HCT116 (cell line): ENCODE measurements around the gene MINDY4. TPM values are rescaled to one million over a fixed set of nuclear protein-coding genes. Genes with fewer than 3 reads are reported as not detected.

Experiments
- ATAC-seq: fragments of 200-7000 bp; cut with Tn5 transposase; 2 replicates; pipeline ENCODE4 v1.9.1; 2020; ENCODE audit warnings: mild to moderate bottlenecking, moderate library complexity
- BruUV-seq: library from RNA; stranded (reverse); fragments of 400-500 nt; replicated peaks from 2 replicates; lab custom pipeline; 2021; lab: Mats Ljungman, UMichigan
- CTCF ChIA-PET: fragments of 300-600 bp; sonication (Branson Sonifier 250); formaldehyde crosslinking; loops from one replicate; lab custom pipeline; 2021; ENCODE audit warnings: antibody characterized with exemption; lab: Charles Lee
- POLR2A ChIA-PET: fragments of 300-600, 350-600 bp; sonication (Branson Sonifier 250); formaldehyde crosslinking; loops from one replicate; lab custom pipeline; 2021; ENCODE audit warnings: antibody characterized with exemption; lab: Charles Lee
- RAD21 ChIA-PET, 2 experiments: fragments of 300-600 bp; sonication (Branson Sonifier 250); formaldehyde crosslinking; loops; one replicate each; lab custom pipeline; 2023; ENCODE audit warnings: low total read pairs in 2 of 2; ENCODE audit not compliant: uncharacterized antibody in 2 of 2, unreplicated experiment in 2 of 2, low non-redundant PET in 1 of 2; lab: Charles Lee
- DNase-seq: peaks from one replicate; pipeline ENCODE4 v3.0.0-alpha.2; 2010; ENCODE audit warnings: low read depth, low spot score
- H2AFZ ChIP-seq: fragments of 200-600 bp; shearing (Covaris generic), sonication (generic); 2 replicates; pipeline ENCODE4 v1.6.1; 2017; ENCODE audit warnings: low read depth, mixed run types, mixed read lengths, antibody characterized with exemption, low read length; ENCODE audit not compliant: poor library complexity, severe bottlenecking
- H3K27ac ChIP-seq: 2 replicates; pipeline ENCODE4 v1.5.1; 2012; ENCODE audit warnings: low read depth, low read length
- H3K27me3 ChIP-seq: fragments of 200-600 bp; sonication (generic); 2 replicates; pipeline ENCODE4 v1.6.1; 2016; ENCODE audit warnings: mixed run types, low read length, mixed read lengths; ENCODE audit not compliant: insufficient read depth
- H3K36me3 ChIP-seq, 2 experiments: fragments of 200-500 bp in 1 of 2; fragments of 200-600 bp in 1 of 2; sonication (Bioruptor generic) in 1 of 2; sonication (generic) in 1 of 2; 2 replicates each; pipeline versions ENCODE4 v1.5.1 to v1.6.1; 2014 to 2016; ENCODE audit warnings: low read length in 2 of 2, inconsistent platforms in 1 of 2, mixed read lengths in 1 of 2, mixed run types in 1 of 2; ENCODE audit not compliant: insufficient read depth in 2 of 2, control insufficient read depth in 1 of 2
- H3K4me1 ChIP-seq, 2 experiments: fragments of 200-600 bp in 1 of 2; sonication (generic) in 1 of 2; 2 replicates each; pipeline versions ENCODE4 v1.5.1 to v1.6.1; 2012 to 2017; ENCODE audit warnings: low read length in 2 of 2, inconsistent platforms in 1 of 2, mild to moderate bottlenecking in 1 of 2, mixed read lengths in 1 of 2, mixed run types in 1 of 2, moderate library complexity in 1 of 2; ENCODE audit not compliant: insufficient read depth in 2 of 2, control insufficient read depth in 1 of 2
- H3K4me2 ChIP-seq: fragments of 200-600 bp; sonication (generic); 2 replicates; pipeline ENCODE4 v1.6.1; 2017; ENCODE audit warnings: mixed run types, low read length, mixed read lengths
- H3K4me3 ChIP-seq, 2 experiments: fragments of 200-600 bp in 1 of 2; sonication (generic) in 1 of 2; replicated peaks in 1 of 2; 2 replicates each; pipeline ENCODE4 v1.5.1; 2011 to 2016; ENCODE audit warnings: low read length in 2 of 2, control low read depth in 1 of 2, low read depth in 1 of 2, mild to moderate bottlenecking in 1 of 2, mixed read lengths in 1 of 2, mixed run types in 1 of 2
- H3K79me2 ChIP-seq: fragments of 200-600 bp; sonication (generic); 2 replicates; pipeline ENCODE4 v1.6.1; 2017; ENCODE audit warnings: mild to moderate bottlenecking, mixed run types, low read length, moderate library complexity, mixed read lengths; ENCODE audit not compliant: insufficient read depth
- H3K9ac ChIP-seq: fragments of 200-600 bp; sonication (generic); 2 replicates; pipeline ENCODE4 v1.6.1; 2016; ENCODE audit warnings: low read length, mixed read lengths
- H3K9me2 ChIP-seq: fragments of 200-600 bp; sonication (generic), shearing (Covaris generic); 2 replicates; pipeline ENCODE4 v1.6.1; 2017; ENCODE audit warnings: mixed run types, mild to moderate bottlenecking, moderate library complexity; ENCODE audit not compliant: insufficient read depth
- H3K9me3 ChIP-seq, 2 experiments: fragments of 200-500 bp in 1 of 2; fragments of 200-600 bp in 1 of 2; sonication (Bioruptor generic) in 1 of 2; sonication (generic) in 1 of 2; 2 replicates each; pipeline ENCODE4 v1.6.1; 2014 to 2017; ENCODE audit warnings: low read length in 2 of 2, mixed read lengths in 2 of 2, inconsistent platforms in 1 of 2, low read depth in 1 of 2, mild to moderate bottlenecking in 1 of 2, mixed run types in 1 of 2, moderate library complexity in 1 of 2; ENCODE audit not compliant: control insufficient read depth in 1 of 2, insufficient read depth in 1 of 2
- H4K20me1 ChIP-seq: fragments of 200-600 bp; sonication (generic), shearing (Covaris generic); 2 replicates; pipeline ENCODE4 v1.6.1; 2017; ENCODE audit warnings: mixed run types, mild to moderate bottlenecking, moderate library complexity; ENCODE audit not compliant: insufficient read depth
- CBX3 ChIP-seq: IDR thresholded peaks from 2 replicates; pipeline ENCODE4 v1.6.1; 2012; ENCODE audit warnings: low read depth
- CEBPB ChIP-seq: IDR thresholded peaks from 2 replicates; pipeline ENCODE4 v1.6.1; 2012; ENCODE audit warnings: low read depth
- ELF1 ChIP-seq: IDR thresholded peaks from 2 replicates; pipeline ENCODE4 v1.6.1; 2012; ENCODE audit warnings: low read depth, borderline replicate concordance
- EZH2 ChIP-seq: fragments of 200-600 bp; sonication (generic); IDR thresholded peaks from 2 replicates; pipeline ENCODE4 v1.6.1; 2017; ENCODE audit warnings: antibody characterized with exemption, mixed run types
- FOSL1 ChIP-seq: IDR thresholded peaks from 2 replicates; pipeline ENCODE4 v1.6.1; 2012; ENCODE audit warnings: low read depth
- JUND ChIP-seq: IDR thresholded peaks from 2 replicates; pipeline ENCODE4 v1.6.1; 2012
- MAX ChIP-seq: IDR thresholded peaks from 2 replicates; pipeline ENCODE4 v1.6.1; 2012
- POLR2AphosphoS5 ChIP-seq: IDR thresholded peaks from 2 replicates; pipeline ENCODE4 v1.6.1; 2011; ENCODE audit warnings: mild to moderate bottlenecking, low read depth, low read length, moderate library complexity
- RAD21 ChIP-seq: IDR thresholded peaks from 2 replicates; pipeline ENCODE4 v1.6.1; 2012; ENCODE audit warnings: low read depth, mild to moderate bottlenecking
- REST ChIP-seq: IDR thresholded peaks from 2 replicates; pipeline ENCODE4 v1.6.1; 2012; ENCODE audit warnings: low read depth
- SIN3A ChIP-seq: IDR thresholded peaks from 2 replicates; pipeline ENCODE4 v1.6.1; 2012; ENCODE audit warnings: low read depth
- SP1 ChIP-seq: IDR thresholded peaks from 2 replicates; pipeline ENCODE4 v1.6.1; 2012; ENCODE audit warnings: low read depth
- SRF ChIP-seq: IDR thresholded peaks from 2 replicates; pipeline ENCODE4 v1.6.1; 2012; ENCODE audit warnings: low read depth
- TCF7L2 ChIP-seq: IDR thresholded peaks from 2 replicates; pipeline ENCODE4 v1.7.0; 2011; ENCODE audit warnings: borderline replicate concordance, inconsistent platforms; ENCODE audit not compliant: insufficient read depth, insufficient read length; ENCODE audit errors: extremely low read depth
- YY1 ChIP-seq: IDR thresholded peaks from 2 replicates; pipeline ENCODE4 v1.6.1; 2011; ENCODE audit warnings: low read length, low read depth, moderate library complexity, mild to moderate bottlenecking; ENCODE audit not compliant: insufficient replicate concordance; ENCODE audit errors: extremely low read depth
- ZBTB33 ChIP-seq: IDR thresholded peaks from 2 replicates; pipeline ENCODE4 v1.6.1; 2011; ENCODE audit warnings: mild to moderate bottlenecking, low read length, moderate library complexity; ENCODE audit not compliant: insufficient replicate concordance; ENCODE audit errors: extremely low read depth
- ZFX ChIP-seq: fragments of 450-650 bp; IDR thresholded peaks from 2 replicates; pipeline ENCODE4 v1.6.1; 2017
- ZNF274 ChIP-seq: fragments of 200-500 bp; sonication (Bioruptor generic); IDR thresholded peaks from 2 replicates; pipeline ENCODE4 v1.6.1; 2014; ENCODE audit warnings: mild to moderate bottlenecking, low read depth, low read length, inconsistent platforms
- intact Hi-C: fragments of 100-400 bp; cut with micrococcal nuclease; formaldehyde crosslinking; loops from 2 replicates; pipeline ENCODE4 v1.10.0; 2022
- total RNA-seq: library from RNA; stranded (reverse); gene quantifications from one replicate; pipeline ENCODE4 v1.2.1, GENCODE V29; 2021; ENCODE audit not compliant: unreplicated experiment
- TF ChIP-seq, protein P1 (sequence below), 3 experiments: fragments of 200-600 bp in 1 of 3; sonication (generic) in 1 of 3; IDR thresholded peaks in 2 of 3; conservative IDR thresholded peaks in 1 of 3; 2 replicates each; pipeline ENCODE4 v1.5.1; 2012 to 2017; ENCODE audit warnings: low read depth in 2 of 3, low read length in 2 of 3, antibody characterized with exemption in 1 of 3, borderline replicate concordance in 1 of 3, control low read depth in 1 of 3, mild to moderate bottlenecking in 1 of 3, mixed read lengths in 1 of 3, mixed run types in 1 of 3, moderate library complexity in 1 of 3; ENCODE audit not compliant: insufficient read depth in 1 of 3
- TF ChIP-seq, protein P2 (sequence below): IDR thresholded peaks from 2 replicates; pipeline ENCODE4 v1.6.1; 2012

Gene MINDY4
- total RNA-seq, 1 experiment from 2014 or later = 6.1 TPM

DNA sequence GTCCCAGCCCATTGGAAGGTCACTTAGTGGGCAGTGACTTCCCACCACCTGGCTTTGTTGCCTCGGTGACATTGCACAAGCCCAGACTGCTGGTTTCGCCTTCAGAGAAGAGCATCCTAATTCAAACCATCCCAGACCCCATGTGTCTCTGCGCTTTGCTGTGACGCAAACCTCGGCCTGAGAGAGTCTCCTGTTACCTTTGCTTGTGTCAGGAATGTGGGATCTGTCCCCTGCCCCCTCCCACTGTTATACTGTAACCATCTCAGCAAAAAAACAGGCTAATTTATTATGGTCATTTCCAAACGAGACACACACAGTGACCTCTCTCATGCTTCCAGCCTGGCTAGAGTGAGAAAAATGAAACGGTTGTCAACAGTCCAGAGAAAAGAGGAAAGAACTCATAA is 115.4 kb downstream of the MINDY4 start:
- RAD21 ChIA-PET = no interaction called here
- no peaks in the 10 kb centered on the region for H4K20me1 ChIP-seq
- H3K4me2 ChIP-seq = no peak overlapping the region
- H3K36me3 ChIP-seq = no peaks in the 10 kb centered on the region
- H2AFZ ChIP-seq = no peak overlapping the region
- intact Hi-C loops = no loop called here
- no peak overlapping the region for H3K27ac ChIP-seq
- H3K9me2 ChIP-seq = no peaks in the 10 kb centered on the region
- no peak for DNase-seq
- POLR2A ChIA-PET = no interaction called here
- CTCF ChIA-PET = no interaction called here
- no peak for ATAC-seq
- H3K27me3 ChIP-seq = no peaks in the 10 kb centered on the region
- no peak for TF ChIP-seq CEBPB
- TF ChIP-seq, protein P1, sequence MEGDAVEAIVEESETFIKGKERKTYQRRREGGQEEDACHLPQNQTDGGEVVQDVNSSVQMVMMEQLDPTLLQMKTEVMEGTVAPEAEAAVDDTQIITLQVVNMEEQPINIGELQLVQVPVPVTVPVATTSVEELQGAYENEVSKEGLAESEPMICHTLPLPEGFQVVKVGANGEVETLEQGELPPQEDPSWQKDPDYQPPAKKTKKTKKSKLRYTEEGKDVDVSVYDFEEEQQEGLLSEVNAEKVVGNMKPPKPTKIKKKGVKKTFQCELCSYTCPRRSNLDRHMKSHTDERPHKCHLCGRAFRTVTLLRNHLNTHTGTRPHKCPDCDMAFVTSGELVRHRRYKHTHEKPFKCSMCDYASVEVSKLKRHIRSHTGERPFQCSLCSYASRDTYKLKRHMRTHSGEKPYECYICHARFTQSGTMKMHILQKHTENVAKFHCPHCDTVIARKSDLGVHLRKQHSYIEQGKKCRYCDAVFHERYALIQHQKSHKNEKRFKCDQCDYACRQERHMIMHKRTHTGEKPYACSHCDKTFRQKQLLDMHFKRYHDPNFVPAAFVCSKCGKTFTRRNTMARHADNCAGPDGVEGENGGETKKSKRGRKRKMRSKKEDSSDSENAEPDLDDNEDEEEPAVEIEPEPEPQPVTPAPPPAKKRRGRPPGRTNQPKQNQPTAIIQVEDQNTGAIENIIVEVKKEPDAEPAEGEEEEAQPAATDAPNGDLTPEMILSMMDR (IDR thresholded peaks at IDR 0.05 in 2 of 3, conservative IDR thresholded peaks at IDR 0.05 in 1 of 3; ENCODE audit: borderline replicate concordance in 1 of 3, insufficient read depth in 1 of 3, low read depth in 2 of 3, low read length in 2 of 3) = no peak
- TF ChIP-seq SRF = no peak
- TF ChIP-seq POLR2AphosphoS5 = no peak
- no peak for TF ChIP-seq SIN3A
- TF ChIP-seq REST = no peak
- no peak for TF ChIP-seq EZH2
- TF ChIP-seq ZBTB33 = no peak
- TF ChIP-seq, protein P2, sequence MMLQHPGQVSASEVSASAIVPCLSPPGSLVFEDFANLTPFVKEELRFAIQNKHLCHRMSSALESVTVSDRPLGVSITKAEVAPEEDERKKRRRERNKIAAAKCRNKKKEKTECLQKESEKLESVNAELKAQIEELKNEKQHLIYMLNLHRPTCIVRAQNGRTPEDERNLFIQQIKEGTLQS = no peak
- TF ChIP-seq YY1 = no peak
- TF ChIP-seq MAX = no peak
- no peak for TF ChIP-seq CBX3
- no peak for TF ChIP-seq ZNF274
- TF ChIP-seq SP1 = no peak
- no peak for TF ChIP-seq JUND
- no peak for TF ChIP-seq RAD21
- no peak for TF ChIP-seq TCF7L2
- no peak for TF ChIP-seq ZFX
- no peak for TF ChIP-seq FOSL1
- TF ChIP-seq ELF1 = no peak
- H3K9ac ChIP-seq = no peak overlapping the region
- BruUV-seq = no TSS peak
- no peak overlapping the region for H3K4me3 ChIP-seq
- H3K79me2 ChIP-seq = no peaks in the 10 kb centered on the region
- peaks cover 0 to 4% of the 10 kb centered on the region in 2 experiments; a peak in 2 of 4 replicates for H3K4me1 ChIP-seq
- H3K9me3 ChIP-seq = no peaks in the 10 kb centered on the region
